GM12874 (cell line): ENCODE results near the gene PRAC2.

Source experiments
- TF ChIP-seq, protein P1 (sequence below): IDR thresholded peaks from 2 replicates; pipeline ENCODE4 v1.5.1; 2011; ENCODE audit warnings: low read depth, mild to moderate bottlenecking, control low read depth, low read length, moderate library complexity; ENCODE audit not compliant: insufficient read depth

The PRAC2 gene

DNA sequence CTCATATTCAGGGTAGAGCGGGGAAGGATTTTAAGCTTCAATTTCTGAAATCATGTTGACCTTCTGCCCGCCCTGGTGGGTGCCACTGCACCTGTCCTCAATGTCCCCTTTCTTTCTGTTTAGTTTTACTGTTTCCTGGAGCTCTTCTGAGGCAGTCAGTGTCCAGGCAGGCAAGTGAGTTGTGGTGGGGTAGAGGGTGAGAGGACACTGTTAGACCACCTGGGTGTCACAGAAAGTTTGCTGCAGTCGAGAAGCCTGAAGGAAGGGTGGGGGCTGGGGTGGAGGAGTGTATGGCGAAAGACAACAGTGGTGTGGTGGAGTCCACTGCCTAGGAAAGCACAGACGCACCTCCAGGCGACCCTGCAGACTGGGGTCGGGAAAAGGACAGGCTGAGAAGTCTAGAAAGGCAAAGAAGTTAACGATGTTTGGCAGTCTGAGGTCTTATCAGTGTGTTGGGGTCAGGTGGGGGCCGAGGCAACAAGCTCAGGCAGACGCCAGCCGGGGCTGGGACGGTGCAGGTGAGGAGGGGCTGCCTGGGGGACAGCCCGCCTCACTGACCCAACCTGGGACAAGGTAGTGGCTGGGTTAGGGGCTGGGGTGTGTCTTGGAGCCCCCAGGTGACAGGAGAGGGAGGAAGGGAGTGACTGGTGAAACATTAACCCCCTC lies 28.9 kb downstream of the PRAC2 start:
- TF ChIP-seq, protein P1, sequence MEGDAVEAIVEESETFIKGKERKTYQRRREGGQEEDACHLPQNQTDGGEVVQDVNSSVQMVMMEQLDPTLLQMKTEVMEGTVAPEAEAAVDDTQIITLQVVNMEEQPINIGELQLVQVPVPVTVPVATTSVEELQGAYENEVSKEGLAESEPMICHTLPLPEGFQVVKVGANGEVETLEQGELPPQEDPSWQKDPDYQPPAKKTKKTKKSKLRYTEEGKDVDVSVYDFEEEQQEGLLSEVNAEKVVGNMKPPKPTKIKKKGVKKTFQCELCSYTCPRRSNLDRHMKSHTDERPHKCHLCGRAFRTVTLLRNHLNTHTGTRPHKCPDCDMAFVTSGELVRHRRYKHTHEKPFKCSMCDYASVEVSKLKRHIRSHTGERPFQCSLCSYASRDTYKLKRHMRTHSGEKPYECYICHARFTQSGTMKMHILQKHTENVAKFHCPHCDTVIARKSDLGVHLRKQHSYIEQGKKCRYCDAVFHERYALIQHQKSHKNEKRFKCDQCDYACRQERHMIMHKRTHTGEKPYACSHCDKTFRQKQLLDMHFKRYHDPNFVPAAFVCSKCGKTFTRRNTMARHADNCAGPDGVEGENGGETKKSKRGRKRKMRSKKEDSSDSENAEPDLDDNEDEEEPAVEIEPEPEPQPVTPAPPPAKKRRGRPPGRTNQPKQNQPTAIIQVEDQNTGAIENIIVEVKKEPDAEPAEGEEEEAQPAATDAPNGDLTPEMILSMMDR: no peak

DNA sequence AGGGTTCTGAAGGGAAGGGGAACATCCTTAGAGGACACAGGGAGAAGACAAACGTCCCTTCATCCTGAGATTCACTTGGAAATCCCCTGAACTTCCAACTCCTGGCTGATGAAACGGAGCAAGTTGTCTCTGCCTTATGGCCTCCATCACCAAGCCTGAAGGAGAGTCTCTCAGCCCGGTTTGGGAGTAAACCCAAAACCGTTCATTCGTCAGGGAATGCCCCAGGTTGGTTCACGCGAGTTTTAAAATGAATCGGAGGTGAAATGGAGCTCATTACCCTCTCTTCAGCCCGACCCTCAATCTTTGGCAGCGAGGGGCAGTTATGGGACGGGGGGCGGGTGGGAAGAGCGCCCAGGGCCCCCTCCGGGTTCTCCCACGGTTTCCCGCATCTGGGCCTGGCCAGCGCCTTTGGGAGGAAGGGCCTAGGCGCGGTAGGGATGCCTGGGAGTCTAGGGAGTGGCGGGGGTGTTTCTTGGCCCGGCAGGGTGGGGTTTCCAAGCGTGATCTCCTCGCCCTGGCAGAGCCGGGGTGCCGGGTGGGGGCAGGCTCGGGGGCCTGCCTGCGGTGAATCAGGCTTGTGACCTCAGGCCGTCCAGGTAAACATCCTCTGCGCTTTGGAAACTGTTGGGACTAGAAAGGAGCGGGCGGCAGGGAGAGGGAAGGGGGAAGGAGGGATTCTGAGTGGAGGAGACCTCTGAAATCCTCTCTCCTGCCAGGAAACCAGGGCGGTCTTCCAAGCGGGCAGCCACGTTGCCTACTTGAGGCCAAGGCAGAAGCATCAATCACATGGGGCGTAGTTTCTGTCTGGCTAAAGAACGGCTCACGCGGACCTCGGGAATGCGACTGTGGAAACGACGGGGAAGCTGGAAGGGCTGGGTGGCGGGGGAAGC lies 29.7 kb downstream of the PRAC2 start:
- TF ChIP-seq, protein P1: no peak

DNA sequence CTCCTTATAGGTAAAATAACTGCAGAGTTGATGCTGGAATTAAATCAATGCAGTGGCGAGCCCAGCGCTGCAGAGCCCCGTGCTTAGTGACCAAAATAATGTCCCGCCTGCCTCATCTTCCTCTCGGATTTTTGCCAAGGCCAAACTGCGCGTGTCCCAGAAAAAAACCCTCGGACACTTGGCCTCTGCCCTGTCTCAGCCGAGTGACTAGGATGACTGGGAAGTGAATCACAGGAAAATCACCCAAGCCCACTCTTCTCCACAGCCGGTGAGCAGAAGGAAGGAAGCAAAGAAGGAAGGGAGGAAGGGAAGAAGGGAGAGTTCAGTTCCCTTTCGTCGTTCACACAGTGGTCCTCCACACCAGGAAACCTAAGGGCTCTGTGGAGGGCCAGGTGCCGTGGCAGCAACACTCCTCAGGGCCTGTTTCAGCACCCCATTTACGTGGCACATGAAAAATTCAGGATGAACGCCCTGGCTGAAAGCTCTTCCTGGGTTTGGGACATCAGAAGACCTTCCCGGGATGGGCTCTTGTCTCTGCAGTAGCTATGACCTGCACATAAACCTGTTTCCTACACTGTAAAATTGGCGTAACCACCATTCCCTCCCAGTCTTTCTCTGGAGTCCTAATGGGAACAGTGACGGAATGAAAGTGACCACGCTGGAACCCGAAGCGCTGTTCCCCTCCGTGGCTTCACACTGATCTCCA lies 31.0 kb downstream of the PRAC2 start:
- TF ChIP-seq, protein P1: no peak

DNA sequence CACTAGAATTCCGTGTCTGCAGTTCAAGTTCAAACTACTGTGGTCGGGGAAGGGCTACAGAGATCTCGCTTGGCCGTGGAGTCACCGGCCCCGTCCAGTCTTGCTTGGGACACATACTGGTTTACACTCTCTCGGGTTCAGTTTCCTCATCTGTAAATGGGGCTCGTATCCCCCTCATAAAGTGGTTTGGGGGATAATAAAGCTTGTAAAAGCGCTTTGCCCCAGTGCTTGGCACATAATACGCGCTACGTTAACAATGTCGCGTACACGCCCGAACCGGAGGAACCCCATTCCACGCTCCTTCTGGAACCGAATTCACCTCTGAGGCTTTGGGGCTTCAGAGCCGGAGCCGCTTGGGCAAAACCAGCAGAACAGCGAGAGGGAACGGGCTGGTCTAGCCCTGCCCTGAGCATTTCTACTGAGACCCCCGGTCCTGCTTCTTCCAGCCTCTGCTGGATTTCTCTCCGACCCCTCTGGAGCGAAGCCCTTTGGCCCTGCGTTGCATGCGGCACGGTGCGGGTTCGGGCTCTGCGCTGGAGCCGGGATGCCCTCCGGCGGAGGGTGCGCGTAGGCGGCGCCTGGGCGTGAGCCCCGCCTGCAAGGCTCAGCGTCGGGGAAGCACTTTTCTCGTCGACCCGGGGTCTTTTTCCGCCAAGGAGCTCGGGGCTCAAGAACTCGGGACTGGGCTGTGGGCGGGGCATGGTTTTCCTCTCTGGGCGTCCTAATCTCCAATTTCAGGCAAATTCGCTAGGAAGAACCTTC lies 31.7 kb downstream of the PRAC2 start:
- TF ChIP-seq, protein P1: no peak

DNA sequence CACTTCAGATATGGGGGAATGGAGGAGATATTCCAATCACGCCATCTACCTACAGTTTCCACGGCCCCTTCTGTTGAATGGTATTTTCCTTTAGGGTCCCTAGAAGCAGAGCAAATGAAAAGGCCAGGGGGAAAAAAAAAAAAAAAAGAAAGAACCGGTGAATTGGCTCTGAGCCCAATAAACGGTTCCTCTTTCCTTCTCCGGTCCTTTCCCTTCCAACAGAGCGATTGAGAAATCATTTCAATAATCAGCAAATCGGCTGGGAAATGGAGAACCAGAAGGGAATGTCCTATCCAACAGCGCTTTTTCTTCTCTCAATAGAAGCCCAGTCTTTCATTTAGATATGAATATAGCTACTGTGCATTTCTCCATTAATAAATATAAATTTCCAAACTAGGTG lies 32.4 kb downstream of the PRAC2 start:
- TF ChIP-seq, protein P1: no peak

DNA sequence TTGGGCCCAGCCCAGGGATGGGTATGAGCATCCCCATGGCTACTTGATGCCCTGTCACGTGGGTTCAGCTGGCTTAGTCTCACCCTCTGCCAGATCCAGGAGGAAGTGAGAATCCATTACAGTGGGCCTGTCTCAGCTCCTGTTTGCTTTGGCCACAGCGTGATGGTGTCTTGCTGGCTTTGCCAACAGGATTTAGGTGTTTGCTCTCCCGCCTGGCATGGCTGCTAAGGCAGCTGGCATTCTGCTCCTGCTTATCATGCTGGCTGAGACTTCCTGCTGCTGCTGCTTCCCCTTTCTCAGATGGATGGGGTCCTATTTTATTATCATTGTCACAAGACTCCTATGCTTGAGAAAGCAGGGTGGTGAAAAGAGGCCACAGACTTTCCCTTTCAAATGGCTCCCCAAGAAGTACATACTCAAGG lies 33.9 kb downstream of the PRAC2 start:
- TF ChIP-seq, protein P1: no peak
